GM19043 (cell line): ENCODE results near the gene ABI3.
"Not testable (repeated sequence)": the region's sequence is repeated elsewhere in the genome, so short reads cannot be mapped to it uniquely, and the experiment has no call there.

Experiments
- ATAC-seq: cut with Tn5 transposase; IDR thresholded peaks from one replicate; pipeline ENCODE4 v1.9.1; 2021; ENCODE audit warnings: low read depth; ENCODE audit not compliant: unreplicated experiment

Gene ABI3

DNA sequence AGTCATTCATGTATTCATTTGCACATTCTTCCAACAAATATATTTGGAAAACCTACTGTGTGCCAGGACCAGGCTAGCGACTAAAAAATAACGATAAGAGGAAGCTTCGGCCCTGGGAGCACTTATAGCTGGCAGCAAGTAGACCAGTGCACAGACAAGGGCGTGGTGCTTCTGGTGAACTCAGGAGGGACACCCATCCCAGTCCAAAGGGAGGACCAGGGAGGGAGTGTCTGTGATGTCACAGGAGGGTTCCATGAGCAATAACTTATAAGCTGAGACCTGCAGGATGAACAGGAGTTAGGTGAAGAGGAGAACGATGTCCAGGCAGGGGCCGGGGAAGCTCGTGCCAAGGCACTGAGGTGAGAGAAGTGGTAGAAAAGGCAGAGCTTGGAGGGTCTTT lies 37.4 kb downstream of the ABI3 start:
- ATAC-seq: no peak

DNA sequence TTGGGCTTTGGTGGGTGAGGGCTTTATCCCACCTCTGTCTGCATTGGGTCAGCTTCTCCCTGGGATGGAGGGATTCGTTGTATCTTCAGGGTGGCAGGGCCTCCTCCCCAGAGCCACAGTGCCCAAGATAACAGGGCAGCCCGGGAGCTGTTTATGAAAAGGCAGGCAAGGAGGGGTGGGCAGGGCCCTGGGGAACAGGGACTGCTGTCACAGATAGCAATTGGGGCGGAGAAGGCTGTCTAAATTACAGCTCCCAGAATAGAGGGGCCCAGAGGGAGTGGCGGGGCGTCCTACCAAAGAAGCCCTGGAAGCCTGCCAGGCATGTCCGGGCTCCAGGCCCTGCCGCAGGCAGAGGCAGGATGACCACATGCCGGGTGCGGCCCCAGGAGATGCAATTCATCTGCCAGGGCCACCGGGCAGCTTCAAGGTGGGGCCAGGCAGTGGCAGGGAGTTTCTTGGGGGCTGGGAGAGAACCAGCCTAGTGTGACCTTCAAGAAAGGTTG lies 38.8 kb downstream of the ABI3 start:
- ATAC-seq: no peak

DNA sequence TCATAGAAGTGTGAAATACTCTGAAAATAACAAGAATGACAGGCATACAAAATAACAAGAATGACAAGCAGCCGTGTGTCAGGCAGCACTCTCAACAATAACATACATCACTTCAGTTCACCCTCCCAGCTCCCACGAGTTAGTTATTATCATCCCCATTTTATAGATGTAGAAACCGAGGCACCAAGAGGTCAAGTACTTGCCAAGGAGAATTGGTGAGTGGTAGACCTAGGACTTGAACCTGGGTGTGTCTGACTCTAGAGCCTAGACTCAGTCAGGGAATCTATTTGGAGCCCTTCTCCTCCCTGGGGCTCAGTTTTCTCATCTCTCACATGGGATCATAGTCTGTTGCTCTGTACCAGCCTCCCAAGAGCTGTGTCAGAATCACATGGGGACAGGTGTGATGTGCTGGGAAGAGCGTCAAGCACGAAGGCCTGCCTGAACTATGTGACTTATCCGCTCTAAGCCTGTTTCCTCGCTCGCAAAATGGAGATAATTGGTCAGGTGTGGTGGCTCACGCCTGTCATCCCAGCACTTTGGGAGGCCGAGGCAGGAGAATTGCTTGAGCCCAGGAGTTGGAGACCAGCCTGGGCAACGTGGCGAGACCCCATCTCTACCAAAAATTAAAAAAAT lies 39.5 kb downstream of the ABI3 start:
- no peak for ATAC-seq

DNA sequence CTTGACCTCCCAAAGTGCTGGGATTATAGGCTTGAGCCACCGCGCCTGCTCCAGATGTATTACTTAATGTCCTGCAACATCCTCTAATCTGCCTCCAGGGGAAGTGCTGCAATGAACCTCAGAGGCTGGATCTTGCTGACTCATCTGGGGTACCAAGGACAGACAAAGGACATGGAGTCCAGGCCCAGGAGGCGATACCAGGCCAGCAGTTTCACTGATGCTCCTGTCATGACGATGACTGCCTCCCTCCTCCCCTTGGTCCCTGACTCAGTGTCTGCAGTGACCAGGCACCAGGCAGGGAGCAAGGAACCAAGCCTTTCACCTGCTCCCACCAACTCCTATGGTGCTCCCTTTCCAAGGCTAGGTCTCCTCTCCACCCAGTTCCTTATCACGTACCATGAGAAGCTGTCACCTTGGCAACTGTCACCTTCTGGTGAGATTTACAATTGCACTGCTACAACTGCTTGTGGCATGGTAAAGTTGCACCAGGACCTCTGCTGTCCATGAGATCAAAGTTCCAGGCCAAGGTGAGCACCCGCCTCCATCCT lies 41.7 kb downstream of the ABI3 start:
- ATAC-seq: no peak

DNA sequence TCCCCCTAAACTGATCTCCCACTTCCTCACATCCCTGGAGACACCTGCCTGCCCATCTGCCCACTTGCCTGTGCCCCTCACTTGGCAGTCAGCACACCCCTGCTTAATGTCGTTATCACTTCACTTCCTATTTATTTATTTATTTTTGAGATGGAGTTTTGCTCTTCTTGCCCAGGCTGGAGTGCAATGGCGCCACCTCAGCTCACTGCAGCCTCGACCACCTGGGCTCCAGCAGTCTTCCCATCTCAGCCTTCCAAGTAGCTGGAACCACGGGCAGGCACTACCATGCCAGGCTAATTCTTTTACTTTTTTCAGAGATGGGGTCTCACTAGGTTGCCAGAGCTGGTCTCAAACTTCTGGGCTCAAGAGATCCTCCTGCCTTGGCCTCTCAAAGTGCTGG lies 43.6 kb downstream of the ABI3 start:
- ATAC-seq: no peak

DNA sequence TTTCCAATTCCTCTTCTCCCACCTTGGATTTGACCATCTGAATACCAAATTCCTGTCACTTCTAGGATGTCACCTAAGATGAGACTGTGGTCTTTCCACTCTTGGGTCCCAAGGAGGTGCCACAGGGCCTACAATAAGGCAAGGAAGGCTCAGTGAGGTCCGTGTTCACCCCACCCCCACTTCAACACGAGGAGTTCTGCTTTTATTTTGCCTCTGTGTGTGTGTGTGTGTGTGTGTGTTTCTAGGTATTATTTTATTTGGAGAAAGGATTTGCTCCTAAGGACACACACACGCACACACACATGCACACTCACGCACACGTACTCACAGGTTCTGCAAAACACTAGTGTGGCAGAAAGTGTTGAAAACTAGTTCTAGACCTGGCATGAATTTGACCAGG lies 44.6 kb downstream of the ABI3 start:
- no peak for ATAC-seq

DNA sequence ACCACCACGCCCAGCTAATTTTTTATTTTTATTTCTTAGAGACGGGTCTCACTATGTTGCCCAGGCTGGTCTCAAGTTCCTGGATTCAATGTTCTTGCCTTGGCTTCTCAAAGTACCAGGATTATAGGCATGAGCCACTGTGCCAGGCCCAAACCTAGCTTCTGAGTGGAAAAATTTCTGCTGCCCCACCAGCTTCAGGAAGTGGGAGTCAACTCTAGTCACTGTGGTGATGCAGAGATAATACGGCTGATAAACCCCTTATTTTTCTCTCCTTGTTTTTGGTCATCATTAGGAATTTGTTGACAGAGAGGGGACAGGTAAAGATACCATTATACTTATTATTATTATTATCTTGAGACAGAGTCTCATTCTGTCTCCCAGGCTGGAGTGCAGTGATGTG lies 47.9 kb downstream of the ABI3 start:
- no peak for ATAC-seq

DNA sequence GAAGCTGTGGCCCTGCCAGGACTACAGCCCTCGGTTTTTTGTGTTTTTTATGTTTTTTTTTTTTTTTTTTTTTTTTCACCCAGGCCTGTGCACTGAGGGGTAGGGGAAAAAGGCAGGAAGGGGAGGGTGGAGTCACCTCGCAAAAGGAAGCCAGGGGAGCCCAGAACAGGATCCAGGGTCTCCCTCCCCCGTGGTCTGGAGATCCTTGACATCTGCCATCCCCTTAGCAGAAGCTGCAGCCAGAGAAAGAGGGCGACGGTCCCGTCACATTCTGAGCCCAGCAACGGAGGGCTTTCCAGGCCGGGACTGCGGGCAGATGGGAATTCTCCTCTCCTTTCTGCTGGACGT lies 49.1 kb downstream of the ABI3 start:
- no peak for ATAC-seq

DNA sequence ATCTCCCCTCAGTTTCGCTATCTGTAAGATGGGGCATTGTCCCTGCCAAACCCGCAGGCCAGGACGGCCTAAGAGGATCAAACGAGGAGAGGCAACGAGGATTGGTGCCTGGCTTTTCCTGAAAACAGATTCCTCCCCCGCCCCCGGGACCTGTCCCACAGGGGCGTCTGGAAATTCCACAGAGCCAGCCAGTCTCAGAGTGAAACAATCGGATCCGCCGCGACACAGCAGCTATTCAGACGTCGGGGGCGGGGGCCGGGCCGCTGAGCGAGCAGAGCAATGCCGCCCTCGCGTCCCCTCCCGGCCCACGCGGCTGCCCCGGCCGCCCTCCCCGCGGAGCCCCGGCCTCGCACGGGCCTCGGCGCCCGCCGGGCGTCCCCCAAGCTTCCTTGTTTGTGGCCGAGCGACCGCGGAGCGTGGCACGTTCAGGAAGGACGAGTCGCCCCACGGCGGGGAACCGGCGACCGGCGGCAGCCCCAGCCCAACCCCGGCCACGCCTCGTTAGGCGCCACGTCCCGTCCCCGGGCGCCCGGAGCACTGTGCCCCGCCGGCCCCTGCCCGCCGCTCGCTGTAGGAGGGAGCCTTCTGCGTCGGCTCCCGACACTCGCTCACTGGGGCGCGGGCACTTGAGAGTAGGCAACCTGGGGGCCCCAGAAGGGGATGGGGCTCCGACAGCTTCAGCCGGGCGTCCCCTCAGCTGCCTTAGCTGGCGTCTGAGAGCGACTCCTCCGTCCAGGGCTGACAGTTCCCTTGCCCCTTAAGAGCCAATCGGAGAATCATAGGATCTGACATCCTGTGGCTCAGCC lies 49.7 kb downstream of the ABI3 start:
- ATAC-seq: no peak

DNA sequence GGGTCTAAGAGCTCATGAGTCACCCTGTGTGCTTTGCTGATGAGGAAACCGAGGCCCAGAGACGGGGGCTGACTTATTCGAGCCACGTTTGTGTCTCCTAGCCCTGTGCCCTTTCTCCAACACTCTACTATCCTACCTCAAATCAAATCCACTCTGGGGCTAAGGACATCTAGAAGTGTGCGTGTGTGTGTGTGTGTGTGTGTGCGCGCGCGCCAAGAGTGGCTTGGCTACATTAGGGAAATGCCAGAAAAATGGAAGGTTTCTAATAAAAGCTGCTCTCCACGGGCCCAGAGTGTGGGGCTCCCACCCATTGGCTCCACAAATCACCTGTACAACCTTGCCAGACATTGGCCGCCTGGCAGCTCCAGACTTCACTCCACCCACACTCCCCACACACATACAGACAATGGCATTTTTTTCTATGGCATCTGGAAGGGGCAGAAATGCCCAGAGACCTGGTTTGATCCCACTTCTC lies 50.3 kb downstream of the ABI3 start:
- ATAC-seq: no peak

DNA sequence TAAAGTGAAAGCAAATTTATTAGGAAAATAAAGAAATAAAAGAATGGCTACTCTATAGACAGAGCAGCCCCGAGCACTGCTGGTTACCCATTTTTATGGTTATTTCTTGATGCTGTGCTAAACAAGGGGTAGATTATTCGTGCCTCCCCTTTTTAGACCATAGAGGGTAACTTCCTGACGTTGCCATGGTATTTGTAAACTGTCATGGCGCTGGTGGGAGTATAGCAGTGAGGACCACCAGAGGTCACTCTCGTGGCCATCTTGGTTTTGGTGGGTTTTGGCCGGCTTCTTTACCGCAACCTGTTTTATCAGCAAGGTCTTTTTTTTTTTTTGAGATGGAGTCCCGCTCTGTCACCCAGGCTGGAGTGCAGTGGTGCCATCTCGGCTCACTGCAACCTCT lies 51.0 kb downstream of the ABI3 start:
- not testable (repeated sequence) for ATAC-seq

DNA sequence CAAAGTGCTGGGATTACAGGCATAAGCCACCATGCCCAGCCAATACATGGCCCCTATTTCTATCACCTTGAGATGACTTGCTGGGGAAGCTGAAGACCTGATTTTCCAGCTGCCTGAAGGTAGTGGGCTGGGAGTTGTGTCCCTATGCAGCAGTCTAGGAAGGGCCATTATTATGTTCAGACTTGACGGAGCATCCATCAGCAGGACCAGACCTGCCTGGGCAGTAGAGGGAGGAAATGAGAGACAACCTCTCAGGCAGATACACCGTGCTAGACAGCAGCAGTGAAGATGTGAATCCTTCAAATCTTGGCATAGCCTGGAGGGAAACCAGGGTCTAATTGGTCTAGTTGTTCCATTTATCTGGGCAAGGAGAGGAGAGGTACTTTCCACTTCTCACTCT lies 55.7 kb downstream of the ABI3 start:
- ATAC-seq: no peak

DNA sequence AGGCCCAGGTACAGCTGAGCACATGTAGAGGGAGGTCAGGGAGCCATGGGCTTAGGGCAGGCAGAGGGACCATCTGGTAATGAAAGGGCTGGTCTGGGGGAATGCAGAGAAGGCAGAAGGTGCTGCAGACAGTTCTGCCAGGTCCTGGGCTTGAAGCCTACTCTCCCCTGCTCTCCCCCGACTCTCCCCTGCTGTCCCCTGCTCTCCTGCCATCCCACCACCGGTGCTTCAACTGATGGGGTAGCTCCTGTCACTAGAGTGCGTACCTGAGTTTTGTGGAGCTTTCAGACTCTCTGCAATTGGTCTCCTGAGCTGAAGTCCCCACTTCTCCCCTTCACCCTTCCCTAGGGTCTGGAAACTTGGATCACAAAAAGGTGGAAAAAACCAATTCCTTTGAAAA lies 57.4 kb downstream of the ABI3 start:
- ATAC-seq: no peak

DNA sequence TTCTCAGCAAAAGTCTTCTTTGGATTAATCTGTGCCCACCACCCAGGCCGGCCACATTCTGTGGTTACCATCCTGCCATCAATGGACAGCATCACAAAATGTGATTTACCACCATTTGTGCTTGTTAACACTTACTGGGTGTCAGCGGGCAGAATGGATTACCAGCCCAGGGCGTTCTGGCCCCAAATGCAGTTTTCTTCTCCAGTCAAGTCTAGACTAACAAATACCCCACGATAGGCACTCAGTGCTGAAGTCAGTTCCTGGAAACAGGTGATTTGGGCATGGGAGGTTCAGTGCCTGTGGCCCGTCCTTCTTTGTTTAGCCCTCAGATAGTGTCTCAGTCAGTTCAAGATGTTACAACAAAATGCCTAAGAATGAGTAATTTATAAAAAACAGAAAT lies 58.8 kb downstream of the ABI3 start:
- ATAC-seq: no peak
